Pancreas (tissue), 10 donors: ENCODE data around the gene LIMS2. TPM values are rescaled to one million over a fixed set of nuclear protein-coding genes. Genes with fewer than 3 reads are reported as not detected.

Source experiments
- ATAC-seq, 4 donors: fragments of 200-7000 bp; cut with Tn5 transposase; one replicate each; pipeline versions ENCODE4 v1.8.0 to v1.9.1; 2020; ENCODE audit warnings: mild to moderate bottlenecking in 4 of 4, moderate library complexity in 4 of 4
- DNase-seq, 6 donors: peaks; one replicate each; pipeline ENCODE4 v3.0.0-alpha.2; 2020
- FAIRE-seq: peaks from 2 replicates; lab custom pipeline; 2012; peaks lifted over from hg19 to GRCh38; lab: Jason Lieb, UNC
- H3K27ac ChIP-seq, 4 donors: fragments of 200-600 bp; sonication (generic); 1 replicate in 3 of 4; 2 replicates in 1 of 4; pipeline versions ENCODE4 v1.5.0 to v1.8.0; 2020
- H3K27me3 ChIP-seq, 4 donors: fragments of 200-600 bp; one replicate each; pipeline ENCODE4 v1.8.0; 2021
- H3K36me3 ChIP-seq, 3 donors: fragments of 200-600 bp; sonication (generic) in 1 of 3; one replicate each; pipeline versions ENCODE4 v1.5.0 to v1.8.0; 2020 to 2021
- H3K4me1 ChIP-seq, 3 donors: fragments of 200-600 bp; one replicate each; pipeline ENCODE4 v1.8.0; 2021
- H3K4me3 ChIP-seq, 4 donors: fragments of 200-600 bp; sonication (generic) in 2 of 4; one replicate each; pipeline versions ENCODE4 v1.5.0 to v1.8.0; 2020 to 2021
- H3K9me3 ChIP-seq, 4 donors: fragments of 200-600 bp; one replicate each; pipeline ENCODE4 v1.8.0; 2021
- WGBS, 2 donors: extraction: QIAGEN DNeasy Blood & Tissue Kit; methylation state at CpG; one replicate each; pipeline ENCODE4 v1.1.7; 2013; 5-methylcytosine and 5-hydroxymethylcytosine counted together
- intact Hi-C, 3 donors: fragments of 100-400 bp; cut with DNase I; formaldehyde crosslinking; loops; one replicate each; pipeline versions ENCODE4 v1.11.1 to v1.14.2; 2022
- polyA plus RNA-seq, 2 donors: library from polyadenylated mRNA; stranded (reverse); fragments of 200-250 nt; gene quantifications; one replicate each; pipeline ENCODE4 v1.2.3, GENCODE V29; 2013
- total RNA-seq, 6 donors: library from RNA; stranded (reverse); fragmentation: NEBNext Ultra II Directional in 4 of 6; extraction: Animal tissue kit (Norgen Biotek cat#: 25700) in 4 of 6; gene quantifications; one replicate each; pipeline versions ENCODE4 v1.2.1 to v1.2.4, GENCODE V29; 2021 to 2023
- TF ChIP-seq, protein P1 (sequence below), 4 donors: fragments of 200-600 bp; sonication (generic) in 3 of 4; IDR thresholded peaks; one replicate each; pipeline versions ENCODE4 v1.5.0 to v1.8.0; 2021; ENCODE audit warnings: antibody characterized with exemption in 4 of 4
- donor health status: healthy with polysubstance abuse.
- donor health status: DM: no; HTN: no; CAD: no; lungs with moderate emphysema.
- donor health status: DM: no; HTN: no; CAD: no.
- donor health status: control.
- donor health status: control.
- donor health status: Bipolar disorder and iron deficiency.
- donor health status: DM: yes; HTN: yes; CAD: no.
- donor health status: DM: no; HTN: no; CAD: no.
- donor health status: DM: no; HTN: no; CAD: no.
- donor health status: DM: yes; HTN: yes; CAD: no.

LIMS2 gene
- total and polyA plus RNA-seq, 8 donors: 2.2 to 139 (median 5.2) TPM

DNA sequence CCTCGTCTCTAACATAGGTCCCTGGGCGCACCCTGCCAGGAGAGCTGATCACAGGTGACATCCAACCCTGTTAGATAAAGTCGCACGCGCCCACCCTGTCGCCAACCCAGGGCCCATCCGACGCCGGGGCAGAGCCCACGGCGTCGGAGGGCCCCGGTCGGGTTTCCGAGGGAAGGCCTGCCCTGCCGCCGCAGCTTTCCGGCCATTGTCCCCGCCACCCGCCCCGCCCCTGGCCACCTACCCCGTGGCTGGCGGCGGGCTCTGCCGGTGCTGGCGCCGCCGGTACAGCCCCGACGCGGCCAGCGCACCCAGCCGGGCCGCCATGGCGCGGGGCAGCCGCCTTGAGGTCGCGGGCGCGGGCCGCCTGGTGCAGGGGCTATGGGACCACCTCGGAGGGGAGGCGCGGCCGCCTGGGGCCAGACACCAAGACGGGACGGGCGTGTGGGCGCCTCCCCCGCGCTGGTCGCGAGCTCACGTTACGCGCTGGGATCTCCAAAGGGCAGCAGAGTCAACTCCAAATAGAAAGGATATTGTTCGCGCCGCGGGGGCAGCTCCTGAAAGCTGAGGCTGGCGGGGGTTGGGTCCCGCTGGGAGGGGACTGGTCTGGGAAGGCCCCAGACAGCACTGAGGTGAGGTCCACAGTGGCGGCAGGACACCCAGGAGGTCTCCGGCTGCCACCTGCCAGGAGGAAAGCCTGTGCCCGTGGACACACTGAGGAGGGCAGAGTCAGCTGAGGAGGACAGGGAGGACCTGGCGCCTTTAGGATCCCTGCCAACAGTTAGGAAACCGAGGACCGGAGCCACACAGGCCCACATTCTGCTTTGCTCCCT is 11.1 kb downstream of the LIMS2 start:
- TF ChIP-seq, protein P1, sequence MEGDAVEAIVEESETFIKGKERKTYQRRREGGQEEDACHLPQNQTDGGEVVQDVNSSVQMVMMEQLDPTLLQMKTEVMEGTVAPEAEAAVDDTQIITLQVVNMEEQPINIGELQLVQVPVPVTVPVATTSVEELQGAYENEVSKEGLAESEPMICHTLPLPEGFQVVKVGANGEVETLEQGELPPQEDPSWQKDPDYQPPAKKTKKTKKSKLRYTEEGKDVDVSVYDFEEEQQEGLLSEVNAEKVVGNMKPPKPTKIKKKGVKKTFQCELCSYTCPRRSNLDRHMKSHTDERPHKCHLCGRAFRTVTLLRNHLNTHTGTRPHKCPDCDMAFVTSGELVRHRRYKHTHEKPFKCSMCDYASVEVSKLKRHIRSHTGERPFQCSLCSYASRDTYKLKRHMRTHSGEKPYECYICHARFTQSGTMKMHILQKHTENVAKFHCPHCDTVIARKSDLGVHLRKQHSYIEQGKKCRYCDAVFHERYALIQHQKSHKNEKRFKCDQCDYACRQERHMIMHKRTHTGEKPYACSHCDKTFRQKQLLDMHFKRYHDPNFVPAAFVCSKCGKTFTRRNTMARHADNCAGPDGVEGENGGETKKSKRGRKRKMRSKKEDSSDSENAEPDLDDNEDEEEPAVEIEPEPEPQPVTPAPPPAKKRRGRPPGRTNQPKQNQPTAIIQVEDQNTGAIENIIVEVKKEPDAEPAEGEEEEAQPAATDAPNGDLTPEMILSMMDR (IDR thresholded peaks at IDR 0.05): no peak
- FAIRE-seq: no peak
- intact Hi-C loops: no loop called here
- Histone ChIP-seq H3K27me3 (peaks cover 0 to 3% (median 0%) of the 10 kb centered on the region in 4 donors), H3K9me3 (no peaks in the 10 kb centered on the region), H3K4me3 (peak overlapping the region in 2 of 4 donors; percentile 18 to 40), H3K36me3 (no peaks in the 10 kb centered on the region), H3K27ac (no peak overlapping the region), H3K4me1 (no peaks in the 10 kb centered on the region)
- WGBS, 2 donors: 13 to 14% methylated on average over 65 to 69 of the region's 69 CpGs
- peak in 3 of 4 donors; percentile 31 to 75 (median 60) for ATAC-seq
- peak in 2 of 6 donors; percentile 1 to 64 for DNase-seq

DNA sequence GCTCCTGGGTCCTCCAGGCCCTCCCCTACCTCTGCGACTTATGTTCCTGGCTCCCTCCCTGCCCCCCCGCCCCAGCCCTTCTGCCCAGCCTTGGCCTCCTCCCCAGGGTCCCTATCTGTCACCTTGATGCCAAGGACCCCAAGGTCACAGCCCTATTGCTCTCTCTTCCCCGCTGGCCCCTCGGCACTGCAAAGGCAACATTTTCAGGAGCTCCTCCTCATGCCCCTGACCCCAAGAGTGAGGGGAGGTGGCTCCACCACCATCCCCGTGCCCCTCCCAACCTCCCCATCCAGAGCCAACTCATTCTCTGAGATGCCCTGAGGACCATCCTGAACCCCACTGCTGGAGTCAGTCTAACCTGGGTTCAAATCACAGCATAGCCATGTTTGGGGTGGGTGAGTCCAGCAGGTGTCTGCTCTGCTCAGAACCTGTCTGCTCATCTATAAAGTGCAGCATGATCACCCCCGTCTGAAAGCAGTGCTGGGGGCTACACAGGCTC is 11.7 kb downstream of the LIMS2 start:
- H3K27me3 ChIP-seq: peaks cover 0 to 3% (median 0%) of the 10 kb centered on the region in 4 donors
- DNase-seq (peak in 2 of 6 donors; percentile 0 to 36), ATAC-seq (no peak), FAIRE-seq (no peak)
- 63 to 64% methylated on average over 5 to 6 of the region's 6 CpGs for WGBS, 2 donors
- H3K9me3 ChIP-seq: no peaks in the 10 kb centered on the region
- intact Hi-C loops: no loop called here
- no peak overlapping the region for H3K27ac ChIP-seq
- TF ChIP-seq, protein P1 (IDR thresholded peaks at IDR 0.05): no peak
- H3K4me3 ChIP-seq: peak overlapping the region in 1 of 4 donors; percentile 40
- H3K4me1 ChIP-seq: no peaks in the 10 kb centered on the region
- no peaks in the 10 kb centered on the region for H3K36me3 ChIP-seq

- TF ChIP-seq, protein P1 (IDR thresholded peaks at IDR 0.05): no peak
- 82 to 84% methylated on average over 9 of the region's 9 CpGs for WGBS, 2 donors
- H3K27me3 ChIP-seq: peaks cover 0 to 3% (median 0%) of the 10 kb centered on the region in 4 donors
- H3K27ac ChIP-seq: no peak overlapping the region
- H3K4me3 ChIP-seq: no peak overlapping the region
- intact Hi-C loops: no loop called here
- H3K36me3 ChIP-seq: no peaks in the 10 kb centered on the region
- ATAC-seq (no peak), DNase-seq (peak in 1 of 6 donors; percentile 36), FAIRE-seq (no peak)
- no peaks in the 10 kb centered on the region for H3K9me3 ChIP-seq
- no peaks in the 10 kb centered on the region for H3K4me1 ChIP-seq
Observed at GRCh38 chr2:127662937-127663565, 12.3 kb downstream of the LIMS2 start.

- Histone ChIP-seq H3K9me3 (no peaks in the 10 kb centered on the region), H3K27me3 (peaks cover 0 to 3% (median 0%) of the 10 kb centered on the region in 4 donors), H3K36me3 (no peaks in the 10 kb centered on the region), H3K4me1 (no peaks in the 10 kb centered on the region), H3K27ac (no peak overlapping the region), H3K4me3 (no peak overlapping the region)
- intact Hi-C loops: no loop called here
- DNase-seq: peak in 1 of 6 donors; percentile 29
- TF ChIP-seq, protein P1 (IDR thresholded peaks at IDR 0.05): no peak
- no peak for FAIRE-seq
- WGBS, 2 donors: 56 to 62% methylated on average over 9 of the region's 9 CpGs
- ATAC-seq: no peak
Observed at GRCh38 chr2:127661949-127662510, 13.3 kb downstream of the LIMS2 start.
